IPS-NIHi11 (cell line): ENCODE results near the gene SPOCD1.

Source experiments
- DNase-seq: peaks from one replicate; pipeline ENCODE4 v3.0.0; 2012; ENCODE audit warnings: mixed read lengths, low spot score

SPOCD1 gene

GRCh38 chr1:31815752-31816500 lies at the start of gene SPOCD1:
SPOCD1 (minus strand) TSS chr1:31816022; CDS start chr1:31815333, 689 bp downstream.
- peak; percentile 96 for DNase-seq

DNA sequence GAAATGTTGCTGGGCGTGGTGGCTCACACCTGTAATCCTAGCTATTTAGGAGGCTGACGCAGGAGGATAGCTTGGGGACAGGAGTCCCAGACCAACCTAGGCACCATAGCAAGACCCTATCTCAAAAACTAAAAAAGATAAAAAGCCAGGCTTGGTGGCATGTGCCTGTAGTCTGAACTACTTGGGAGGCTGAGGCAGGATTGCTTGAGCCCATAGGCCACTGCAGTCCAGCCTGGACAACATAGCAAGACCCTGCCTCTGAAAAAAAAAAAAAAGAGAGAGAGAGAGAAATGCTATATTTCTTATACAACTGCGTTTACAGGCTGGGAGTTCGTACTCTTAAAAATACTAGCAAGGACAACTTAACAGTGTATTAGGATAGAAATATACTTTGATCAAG lies 46.2 kb upstream of the SPOCD1 start:
- no peak for DNase-seq

- no peak for DNase-seq
These were observed 45.5 kb upstream of the SPOCD1 start for GRCh38 chr1:31861346-31861745.

DNA sequence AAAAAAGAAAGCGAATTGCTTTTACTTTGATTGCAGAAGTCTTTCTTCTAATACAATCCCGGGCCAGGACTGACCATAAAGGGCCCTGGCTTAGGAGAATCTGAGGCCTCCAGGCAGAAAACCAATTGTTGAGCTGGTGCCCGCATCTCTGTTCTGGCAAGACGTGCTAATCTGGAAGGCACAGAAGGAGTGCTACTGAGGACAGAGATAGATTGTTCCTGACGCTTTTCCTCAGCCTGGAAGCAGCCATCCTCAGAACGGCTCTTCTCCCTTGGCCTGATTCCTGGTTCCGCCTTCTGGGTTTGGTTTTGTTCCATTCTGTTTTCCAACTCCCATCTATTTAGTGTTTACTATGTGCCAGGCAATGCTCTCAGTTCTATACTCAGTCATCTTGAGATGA lies 44.8 kb upstream of the SPOCD1 start:
- no peak for DNase-seq

- no peak for DNase-seq
These were observed 43.9 kb upstream of the SPOCD1 start for GRCh38 chr1:31859719-31860118.

DNA sequence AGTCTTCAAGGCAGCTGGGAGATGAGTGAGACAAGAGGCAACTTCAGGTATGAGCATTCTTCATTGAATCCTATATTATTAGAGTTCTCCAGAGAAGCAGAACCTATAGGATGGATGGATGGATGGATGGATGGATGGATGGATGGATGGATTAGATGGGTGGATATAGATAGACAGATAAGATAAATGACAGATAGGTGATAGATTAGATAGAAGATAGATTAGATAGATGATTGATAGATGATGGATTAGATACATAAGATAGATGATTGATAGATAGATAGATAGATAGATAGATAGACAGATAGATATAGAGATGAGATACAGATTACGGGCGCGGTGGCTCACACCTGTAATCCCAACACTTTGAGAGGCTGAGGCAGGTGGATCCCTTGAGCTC lies 43.2 kb upstream of the SPOCD1 start:
- DNase-seq, result no peak

DNA sequence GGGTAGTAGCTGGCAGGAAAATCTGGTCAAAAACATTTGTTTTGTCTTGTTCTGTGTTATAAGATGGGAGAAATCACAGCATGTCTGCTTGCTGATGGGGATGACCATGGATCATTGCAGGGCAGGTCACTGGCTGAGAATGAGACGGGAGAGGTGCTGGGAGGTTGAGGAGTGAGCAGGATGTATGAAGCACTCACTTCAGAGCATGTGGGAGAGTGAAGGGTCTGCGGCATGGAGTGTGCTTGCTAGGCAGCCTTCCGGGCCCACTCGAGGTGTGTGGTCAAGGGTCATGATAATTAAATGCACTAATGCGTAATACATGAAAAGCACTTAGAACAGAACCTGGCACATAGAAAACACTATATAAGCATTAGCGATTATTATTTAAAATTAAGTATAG lies 42.0 kb upstream of the SPOCD1 start:
- DNase-seq, result no peak

GRCh38 chr1:31856140-31856539 lies 40.3 kb upstream of the SPOCD1 start:
- no peak for DNase-seq

GRCh38 chr1:31855038-31855845 lies 39.4 kb upstream of the SPOCD1 start:
- no peak for DNase-seq

DNA sequence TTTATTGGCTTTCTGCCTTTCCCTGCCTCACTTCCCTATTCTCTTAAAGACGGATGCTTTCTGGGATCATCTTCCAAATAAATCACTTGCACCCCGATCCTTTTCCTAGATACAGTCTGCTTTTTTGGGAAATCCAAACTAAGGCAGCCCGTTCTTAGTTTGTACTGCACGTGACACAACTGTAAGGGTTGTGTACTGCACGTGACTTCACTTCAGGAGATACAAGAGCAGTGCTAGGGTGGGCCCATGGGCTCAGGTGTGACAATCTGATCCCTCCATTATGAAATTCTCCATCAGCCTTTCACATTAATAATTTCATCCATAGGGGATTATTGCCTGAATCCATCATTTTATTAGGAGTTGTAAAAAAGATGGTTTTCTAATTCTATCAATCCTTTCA lies 33.8 kb upstream of the SPOCD1 start:
- DNase-seq, result no peak

DNA sequence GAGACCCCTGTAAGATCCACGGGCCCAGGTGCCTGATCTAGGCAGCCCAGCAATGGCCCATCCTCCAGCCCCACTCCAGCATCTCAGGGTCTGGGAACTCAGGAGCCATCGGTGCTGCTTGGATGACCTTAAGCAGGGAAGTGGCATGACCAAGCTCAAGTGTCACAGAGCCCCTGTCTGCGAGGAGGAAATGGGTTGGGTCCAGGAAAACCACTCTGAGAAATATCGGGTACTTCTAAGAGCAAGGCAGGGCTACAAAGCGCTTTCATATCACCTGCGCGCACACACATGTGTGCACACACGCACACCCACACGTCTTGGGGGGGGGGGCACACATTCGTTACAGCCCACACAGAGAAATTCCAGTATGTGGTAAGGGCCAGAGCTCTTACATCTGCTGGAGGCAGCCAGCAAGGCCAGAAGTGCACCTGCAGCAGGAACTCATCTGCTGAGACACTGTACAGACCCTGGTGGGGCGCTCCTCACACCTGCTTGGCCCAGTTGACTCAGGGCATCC lies 32.6 kb upstream of the SPOCD1 start:
- no peak for DNase-seq

- no peak for DNase-seq
These were observed 30.7 kb upstream of the SPOCD1 start for GRCh38 chr1:31846484-31846883.

GRCh38 chr1:31843506-31843905 lies 27.7 kb upstream of the SPOCD1 start:
- DNase-seq, result no peak

GRCh38 chr1:31839662-31840343 lies 24.0 kb upstream of the SPOCD1 start:
- no peak for DNase-seq

DNA sequence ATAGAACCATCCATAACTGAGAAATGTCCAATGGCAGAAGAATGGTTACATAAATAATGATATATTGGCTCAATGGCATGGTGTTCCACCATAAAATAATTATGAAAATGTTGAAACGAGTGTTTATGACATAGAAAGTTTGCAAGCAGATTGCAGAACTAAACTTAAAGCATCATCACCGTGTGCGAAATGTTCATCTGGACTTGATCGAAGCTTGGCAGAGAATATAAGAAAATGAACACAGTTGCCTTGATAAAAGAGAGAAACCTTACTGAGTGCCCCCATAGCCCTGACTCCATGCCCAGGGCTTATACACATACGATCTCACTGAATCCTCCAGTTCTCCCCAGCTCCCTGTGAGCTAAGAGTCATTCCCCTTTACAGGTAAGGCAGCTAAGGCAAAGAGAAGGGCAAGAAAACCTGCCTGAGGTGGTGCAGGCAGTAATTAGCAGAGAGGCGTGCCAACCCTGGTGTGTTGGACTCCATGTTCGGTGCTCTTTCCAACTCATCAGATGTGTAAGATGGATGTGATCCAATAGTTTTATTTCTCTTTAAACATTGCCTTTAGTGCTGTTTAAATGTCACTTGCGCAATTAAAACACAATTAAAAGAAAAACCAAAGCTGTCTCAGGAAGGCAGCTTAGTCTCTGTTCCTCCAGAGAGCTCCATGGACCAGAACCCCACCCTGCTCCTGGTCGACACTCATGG lies 21.8 kb upstream of the SPOCD1 start:
- no peak for DNase-seq

- DNase-seq, result no peak
These were observed 20.8 kb upstream of the SPOCD1 start for GRCh38 chr1:31836638-31837037.

GRCh38 chr1:31835415-31835814 lies 19.6 kb upstream of the SPOCD1 start:
- DNase-seq, result no peak

- DNase-seq, result no peak
These were observed 18.7 kb upstream of the SPOCD1 start for GRCh38 chr1:31834501-31834900.

GRCh38 chr1:31831397-31832378 lies 15.9 kb upstream of the SPOCD1 start:
- DNase-seq, result no peak

- DNase-seq, result no peak
These were observed 14.7 kb upstream of the SPOCD1 start for GRCh38 chr1:31830511-31830910.

DNA sequence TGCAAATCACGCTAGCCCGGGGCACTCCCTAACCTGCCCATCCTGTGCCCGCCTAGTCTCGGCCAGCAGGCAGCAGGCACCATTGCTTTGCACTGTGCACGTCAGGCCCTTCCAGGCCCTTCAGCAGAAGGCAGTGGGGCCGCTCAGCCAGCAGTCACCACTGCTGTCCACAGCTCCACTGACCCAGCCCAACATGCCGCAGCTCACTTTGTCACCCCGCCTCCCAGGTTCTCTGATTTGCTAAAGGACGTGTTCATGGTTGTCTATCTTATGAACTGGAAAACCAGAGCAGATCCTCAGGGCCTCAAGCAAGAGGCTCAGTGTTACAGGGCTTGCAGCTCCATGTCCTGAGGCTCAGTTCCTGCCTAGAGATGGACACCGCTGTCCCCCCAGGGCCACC lies 14.2 kb upstream of the SPOCD1 start:
- no peak for DNase-seq
